Coronary artery (tissue), 2 donors: ENCODE results near the gene MTMR12.
"Not testable (repeated sequence)": the region's sequence is repeated elsewhere in the genome, so short reads cannot be mapped to it uniquely, and the experiment has no call there.

Experiments used
- DNase-seq: peaks from one replicate; pipeline ENCODE4 v3.0.0-alpha.2; 2017; ENCODE audit warnings: low spot score
- H3K27ac ChIP-seq, 2 donors: fragments of 200-600 bp; sonication (generic); one replicate each; pipeline ENCODE4 v1.5.1; 2016 to 2019
- H3K4me3 ChIP-seq: fragments of 200-600 bp; sonication (generic); 2 replicates; pipeline ENCODE4 v1.5.1; 2016; ENCODE audit warnings: mild to moderate bottlenecking, moderate library complexity
- CTCF ChIP-seq: fragments of 200-600 bp; sonication (generic); IDR thresholded peaks from one replicate; pipeline ENCODE4 v1.5.1; 2019; ENCODE audit warnings: antibody characterized with exemption

Gene MTMR12

GRCh38 chr5:32225445-32225844, 87.3 kb downstream of the MTMR12 start:
- no peak overlapping the region for H3K4me3 ChIP-seq
- no peak for DNase-seq
- peak overlapping the region in 1 of 2 donors; percentile 21 for H3K27ac ChIP-seq
- TF ChIP-seq CTCF = no peak

GRCh38 chr5:32223972-32224609, 88.6 kb downstream of the MTMR12 start:
- H3K4me3 ChIP-seq = no peak overlapping the region
- no peak for TF ChIP-seq CTCF
- peak overlapping the region in 1 of 2 donors; percentile 10 for H3K27ac ChIP-seq
- DNase-seq = no peak

- no peak overlapping the region for H3K4me3 ChIP-seq
- no peak for DNase-seq
- no peak for TF ChIP-seq CTCF
- H3K27ac ChIP-seq = no peak overlapping the region
Measured at GRCh38 chr5:32222723-32223470, 89.8 kb downstream of the MTMR12 start.

GRCh38 chr5:32217886-32218396, 94.8 kb downstream of the MTMR12 start:
- Histone ChIP-seq H3K4me3 (no peak overlapping the region), H3K27ac (peak overlapping the region in 1 of 2 donors; percentile 30)
- no peak for TF ChIP-seq CTCF
- no peak for DNase-seq

GRCh38 chr5:32214344-32214743, 98.4 kb downstream of the MTMR12 start:
- DNase-seq, H3K4me3 ChIP-seq, H3K27ac ChIP-seq: not testable (repeated sequence)

GRCh38 chr5:32210151-32210550, 102.6 kb downstream of the MTMR12 start:
- no peak overlapping the region for H3K4me3 ChIP-seq
- no peak for TF ChIP-seq CTCF
- no peak overlapping the region for H3K27ac ChIP-seq
- no peak for DNase-seq

GRCh38 chr5:32208837-32209236, 103.9 kb downstream of the MTMR12 start:
- not testable (repeated sequence) for H3K4me3 ChIP-seq, H3K27ac ChIP-seq, DNase-seq

- no peak for DNase-seq
- Histone ChIP-seq H3K4me3 (no peak overlapping the region), H3K27ac (no peak overlapping the region)
- no peak for TF ChIP-seq CTCF
Measured at GRCh38 chr5:32207355-32207634, 105.4 kb downstream of the MTMR12 start.
